ENCODE results near the gene TPRG1.

DNA sequence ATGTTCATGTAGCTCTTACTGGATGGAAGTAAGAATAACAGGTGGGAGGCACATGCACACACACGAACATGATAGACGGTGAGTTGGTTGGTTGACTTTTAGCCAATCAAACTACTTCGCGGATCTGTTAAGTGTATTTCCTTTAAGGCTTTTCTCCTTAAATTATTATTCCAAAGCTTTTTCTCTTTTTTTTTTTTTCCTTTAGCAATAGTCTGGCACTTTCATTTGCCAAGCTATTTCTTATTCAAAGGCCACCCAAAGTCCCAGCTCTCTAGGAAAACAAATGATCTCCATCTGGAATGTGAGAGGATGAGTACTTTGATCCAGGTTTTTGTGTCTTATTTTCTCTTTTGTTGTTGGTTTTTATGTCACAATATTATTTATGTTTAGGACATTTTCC lies 141.1 kb downstream of the TPRG1 start:
- TF ChIP-seq, protein P1, sequence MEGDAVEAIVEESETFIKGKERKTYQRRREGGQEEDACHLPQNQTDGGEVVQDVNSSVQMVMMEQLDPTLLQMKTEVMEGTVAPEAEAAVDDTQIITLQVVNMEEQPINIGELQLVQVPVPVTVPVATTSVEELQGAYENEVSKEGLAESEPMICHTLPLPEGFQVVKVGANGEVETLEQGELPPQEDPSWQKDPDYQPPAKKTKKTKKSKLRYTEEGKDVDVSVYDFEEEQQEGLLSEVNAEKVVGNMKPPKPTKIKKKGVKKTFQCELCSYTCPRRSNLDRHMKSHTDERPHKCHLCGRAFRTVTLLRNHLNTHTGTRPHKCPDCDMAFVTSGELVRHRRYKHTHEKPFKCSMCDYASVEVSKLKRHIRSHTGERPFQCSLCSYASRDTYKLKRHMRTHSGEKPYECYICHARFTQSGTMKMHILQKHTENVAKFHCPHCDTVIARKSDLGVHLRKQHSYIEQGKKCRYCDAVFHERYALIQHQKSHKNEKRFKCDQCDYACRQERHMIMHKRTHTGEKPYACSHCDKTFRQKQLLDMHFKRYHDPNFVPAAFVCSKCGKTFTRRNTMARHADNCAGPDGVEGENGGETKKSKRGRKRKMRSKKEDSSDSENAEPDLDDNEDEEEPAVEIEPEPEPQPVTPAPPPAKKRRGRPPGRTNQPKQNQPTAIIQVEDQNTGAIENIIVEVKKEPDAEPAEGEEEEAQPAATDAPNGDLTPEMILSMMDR (conservative IDR thresholded peaks at IDR 0.05; ENCODE audit: low read depth, low read length): no peak
- TF ChIP-seq, protein P2, sequence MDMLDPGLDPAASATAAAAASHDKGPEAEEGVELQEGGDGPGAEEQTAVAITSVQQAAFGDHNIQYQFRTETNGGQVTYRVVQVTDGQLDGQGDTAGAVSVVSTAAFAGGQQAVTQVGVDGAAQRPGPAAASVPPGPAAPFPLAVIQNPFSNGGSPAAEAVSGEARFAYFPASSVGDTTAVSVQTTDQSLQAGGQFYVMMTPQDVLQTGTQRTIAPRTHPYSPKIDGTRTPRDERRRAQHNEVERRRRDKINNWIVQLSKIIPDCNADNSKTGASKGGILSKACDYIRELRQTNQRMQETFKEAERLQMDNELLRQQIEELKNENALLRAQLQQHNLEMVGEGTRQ (IDR thresholded peaks at IDR 0.05; ENCODE audit: low read depth, low read length): no peak
- TF ChIP-seq MAZ (IDR thresholded peaks at IDR 0.05; ENCODE audit: borderline replicate concordance, low read depth, low read length): no peak
- no peak for TF ChIP-seq MXI1 (IDR thresholded peaks at IDR 0.05; ENCODE audit: borderline replicate concordance, low read depth, low read length)
- no peak for TF ChIP-seq POLR2A (IDR thresholded peaks at IDR 0.05; ENCODE audit: low read depth, low read length)
- TF ChIP-seq RFX5 (IDR thresholded peaks at IDR 0.05; ENCODE audit: low read depth, low read length): no peak
- no peak for TF ChIP-seq CEBPB (IDR thresholded peaks at IDR 0.05; ENCODE audit: low read depth, low read length)
- TF ChIP-seq SMC3 (IDR thresholded peaks at IDR 0.05; ENCODE audit: low read depth, low read length): no peak
